Measurements from ENCODE around the gene KIAA1217. TPM values are rescaled to one million over a fixed set of nuclear protein-coding genes. Genes with fewer than 3 reads are reported as not detected.

KIAA1217 gene
- polyA plus RNA-seq, 1 donor from 2014 or later: 0.22 TPM

- TF ChIP-seq SMC3 (conservative IDR thresholded peaks at IDR 0.05; ENCODE audit: poor library complexity) (no peak), MXI1 (conservative IDR thresholded peaks at IDR 0.05; ENCODE audit: poor library complexity, severe bottlenecking) (no peak), TAF1 (IDR thresholded peaks at IDR 0.05; ENCODE audit: low read depth) (no peak), CTCF (IDR thresholded peaks at IDR 0.05; ENCODE audit: poor library complexity, severe bottlenecking) (no peak), POLR2AphosphoS5 (IDR thresholded peaks at IDR 0.05) (no peak)
- Histone ChIP-seq H3K36me3 (ENCODE audit: insufficient read depth, low read length) (no peaks in the 10 kb centered on the region), H3K79me2 (replicated peaks; ENCODE audit: insufficient read depth, low read length) (no peaks in the 10 kb centered on the region), H3K9me3 (ENCODE audit: low read length) (no peaks in the 10 kb centered on the region), H3K27ac (ENCODE audit: low read length) (no peak overlapping the region), H3K4me2 (ENCODE audit: low read length) (no peak overlapping the region), H3K9ac (ENCODE audit: low read length) (no peak overlapping the region), H2AFZ (ENCODE audit: low read depth, low read length) (no peak overlapping the region), H3F3A (ENCODE audit: insufficient read depth, low read length, poor library complexity, severe bottlenecking) (no peaks in the 10 kb centered on the region), H3K9me2 (ENCODE audit: insufficient read depth, low read length) (no peaks in the 10 kb centered on the region), H4K20me1 (ENCODE audit: insufficient read depth) (no peaks in the 10 kb centered on the region), H3K4me3 (ENCODE audit: low read length) (no peak overlapping the region), H3K27me3 (ENCODE audit: insufficient read depth, low read depth, low read length) (no peaks in the 10 kb centered on the region)
Measured at GRCh38 chr10:24176658-24177057, 32.3 kb upstream of the KIAA1217 start.

DNA sequence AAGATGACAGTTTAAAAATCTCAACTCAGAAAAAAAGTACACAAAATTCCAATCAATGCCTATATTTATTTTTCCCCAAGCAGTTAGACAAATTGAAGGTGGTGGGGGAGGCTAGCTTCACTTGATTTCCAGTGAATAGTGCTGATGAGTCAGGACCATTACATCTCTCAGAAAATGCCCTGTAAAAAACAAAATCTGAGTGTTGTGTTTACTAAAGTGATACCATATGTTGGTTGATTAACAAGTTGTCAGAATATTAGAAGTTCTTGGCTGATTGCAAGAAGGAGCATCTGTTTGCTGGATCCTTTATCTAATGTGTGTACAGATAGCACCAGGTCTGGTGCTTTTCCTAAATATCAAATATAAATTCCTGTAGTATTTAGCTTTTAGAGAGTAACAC lies 31.3 kb upstream of the KIAA1217 start:
- H3K4me2 ChIP-seq (ENCODE audit: low read length): no peak overlapping the region
- H3F3A ChIP-seq (ENCODE audit: insufficient read depth, low read length, poor library complexity, severe bottlenecking): no peaks in the 10 kb centered on the region
- H3K27ac ChIP-seq (ENCODE audit: low read length): no peak overlapping the region
- H3K36me3 ChIP-seq (ENCODE audit: insufficient read depth, low read length): no peaks in the 10 kb centered on the region
- no peak for TF ChIP-seq TAF1 (IDR thresholded peaks at IDR 0.05; ENCODE audit: low read depth)
- no peak overlapping the region for H3K9ac ChIP-seq (ENCODE audit: low read length)
- H3K27me3 ChIP-seq (ENCODE audit: insufficient read depth, low read depth, low read length): no peaks in the 10 kb centered on the region
- H3K9me2 ChIP-seq (ENCODE audit: insufficient read depth, low read length): no peaks in the 10 kb centered on the region
- H3K9me3 ChIP-seq (ENCODE audit: low read length): no peaks in the 10 kb centered on the region
- H2AFZ ChIP-seq (ENCODE audit: low read depth, low read length): no peak overlapping the region
- H4K20me1 ChIP-seq (ENCODE audit: insufficient read depth): no peaks in the 10 kb centered on the region
- no peak overlapping the region for H3K4me3 ChIP-seq (ENCODE audit: low read length)
- H3K79me2 ChIP-seq (replicated peaks; ENCODE audit: insufficient read depth, low read length): no peaks in the 10 kb centered on the region

- Histone ChIP-seq H3F3A (ENCODE audit: insufficient read depth, low read length, poor library complexity, severe bottlenecking) (no peaks in the 10 kb centered on the region), H3K9ac (ENCODE audit: low read length) (no peak overlapping the region), H3K27me3 (ENCODE audit: insufficient read depth, low read depth, low read length) (no peaks in the 10 kb centered on the region), H3K4me2 (ENCODE audit: low read length) (no peak overlapping the region), H2AFZ (ENCODE audit: low read depth, low read length) (no peak overlapping the region), H3K4me3 (ENCODE audit: low read length) (no peak overlapping the region), H3K36me3 (ENCODE audit: insufficient read depth, low read length) (no peaks in the 10 kb centered on the region), H3K79me2 (replicated peaks; ENCODE audit: insufficient read depth, low read length) (no peaks in the 10 kb centered on the region), H4K20me1 (ENCODE audit: insufficient read depth) (no peaks in the 10 kb centered on the region), H3K27ac (ENCODE audit: low read length) (no peak overlapping the region), H3K9me2 (ENCODE audit: insufficient read depth, low read length) (no peaks in the 10 kb centered on the region), H3K9me3 (ENCODE audit: low read length) (no peaks in the 10 kb centered on the region)
- no peak for TF ChIP-seq POLR2AphosphoS5 (IDR thresholded peaks at IDR 0.05)
Measured at GRCh38 chr10:24180891-24181290, 28.0 kb upstream of the KIAA1217 start.

DNA sequence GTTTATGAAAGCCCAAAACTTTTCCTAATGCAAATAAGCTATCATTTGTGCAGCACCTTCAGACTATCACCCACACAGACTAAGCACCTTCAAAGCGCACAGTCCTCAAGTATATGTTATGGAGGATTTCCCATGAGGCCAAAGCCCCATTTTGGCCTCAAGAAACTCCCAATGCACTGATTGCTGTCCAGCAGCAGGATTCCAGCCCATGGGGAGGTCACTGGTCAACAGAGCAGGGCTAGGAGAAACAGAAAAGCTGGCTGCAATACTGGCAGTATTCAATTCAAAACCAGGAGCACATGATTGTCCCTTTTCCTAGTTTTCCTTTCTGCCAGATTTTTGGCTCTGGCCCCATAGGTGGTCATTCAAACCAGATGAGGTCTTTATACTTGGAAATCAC lies 24.5 kb upstream of the KIAA1217 start:
- Histone ChIP-seq H3K4me2 (ENCODE audit: low read length) (no peak overlapping the region), H3K4me3 (ENCODE audit: low read length) (no peak overlapping the region), H3K27ac (ENCODE audit: low read length) (no peak overlapping the region), H3K9me3 (ENCODE audit: low read length) (no peaks in the 10 kb centered on the region), H3K27me3 (ENCODE audit: insufficient read depth, low read depth, low read length) (no peaks in the 10 kb centered on the region), H3K79me2 (replicated peaks; ENCODE audit: insufficient read depth, low read length) (no peaks in the 10 kb centered on the region), H3K9me2 (ENCODE audit: insufficient read depth, low read length) (no peaks in the 10 kb centered on the region), H2AFZ (ENCODE audit: low read depth, low read length) (no peak overlapping the region), H3F3A (ENCODE audit: insufficient read depth, low read length, poor library complexity, severe bottlenecking) (no peaks in the 10 kb centered on the region), H4K20me1 (ENCODE audit: insufficient read depth) (no peaks in the 10 kb centered on the region), H3K9ac (ENCODE audit: low read length) (no peak overlapping the region), H3K36me3 (ENCODE audit: insufficient read depth, low read length) (no peaks in the 10 kb centered on the region)
- TF ChIP-seq CTCF (IDR thresholded peaks at IDR 0.05; ENCODE audit: poor library complexity, severe bottlenecking) (no peak), SMC3 (conservative IDR thresholded peaks at IDR 0.05; ENCODE audit: poor library complexity) (no peak), MXI1 (conservative IDR thresholded peaks at IDR 0.05; ENCODE audit: poor library complexity, severe bottlenecking) (no peak), RAD21 (conservative IDR thresholded peaks at IDR 0.05) (no peak), EP300 (conservative IDR thresholded peaks at IDR 0.05; ENCODE audit: poor library complexity, severe bottlenecking) (no peak), REST (IDR thresholded peaks at IDR 0.05; ENCODE audit: borderline replicate concordance) (no peak), POLR2AphosphoS5 (IDR thresholded peaks at IDR 0.05) (no peak), TAF1 (IDR thresholded peaks at IDR 0.05; ENCODE audit: low read depth) (no peak), EZH2 (IDR thresholded peaks at IDR 0.05; ENCODE audit: borderline replicate concordance, insufficient read depth, low read length, poor library complexity, severe bottlenecking) (no peak)
